ENCODE data around the gene CLMN.

- TF ChIP-seq POLR2A (IDR thresholded peaks at IDR 0.05) (no peak), CTCF (IDR thresholded peaks at IDR 0.05) (no peak)
Observed at GRCh38 chr14:95137804-95138167, 181.9 kb downstream of the CLMN start.
